Fibroblast of lung (primary cell): ENCODE results near the gene VTCN1. TPM values are rescaled to one million over a fixed set of nuclear protein-coding genes. Genes with fewer than 3 reads are reported as not detected.

Experiments
- DNase-seq, 2 donors: peaks; one replicate each; pipeline versions ENCODE4 v3.0.0 to v3.0.0-alpha.2; 2010; ENCODE audit warnings: low read depth in 2 of 2
- H2AFZ ChIP-seq: 2 replicates; pipeline ENCODE4 v1.5.1; 2012; ENCODE audit warnings: low read length, control low read depth, inconsistent platforms
- H3K27ac ChIP-seq: 2 replicates; pipeline ENCODE4 v1.5.1; 2011; ENCODE audit warnings: low read length, control low read depth; ENCODE audit not compliant: insufficient read depth
- H3K27me3 ChIP-seq: 2 replicates; pipeline ENCODE4 v1.5.1; 2011; ENCODE audit warnings: mild to moderate bottlenecking, low read length; ENCODE audit not compliant: control insufficient read depth, insufficient read depth
- H3K36me3 ChIP-seq: 2 replicates; pipeline ENCODE4 v1.5.1; 2011; ENCODE audit warnings: low read length; ENCODE audit not compliant: control insufficient read depth, insufficient read depth
- H3K4me1 ChIP-seq: 2 replicates; pipeline ENCODE4 v1.5.1; 2011; ENCODE audit warnings: low read length; ENCODE audit not compliant: control insufficient read depth, insufficient read depth; ENCODE audit errors: extremely low read depth
- H3K4me2 ChIP-seq: 2 replicates; pipeline ENCODE4 v1.5.1; 2011; ENCODE audit warnings: low read length, control low read depth; ENCODE audit not compliant: insufficient read depth; ENCODE audit errors: extremely low read depth
- H3K4me3 ChIP-seq, 4 experiments: fragments of 200-600 bp in 1 of 4; sonication (generic) in 1 of 4; replicated peaks in 1 of 4; 2 replicates each; pipeline ENCODE4 v1.5.1; 2011 to 2016; ENCODE audit warnings: low read length in 4 of 4, low read depth in 3 of 4, mild to moderate bottlenecking in 3 of 4, control low read depth in 2 of 4, inconsistent platforms in 1 of 4, mixed read lengths in 1 of 4; ENCODE audit not compliant: insufficient read depth in 1 of 4; ENCODE audit errors: control extremely low read depth in 1 of 4
- H3K79me2 ChIP-seq: 2 replicates; pipeline ENCODE4 v1.5.1; 2012; ENCODE audit warnings: mild to moderate bottlenecking, low read length, inconsistent platforms; ENCODE audit not compliant: control insufficient read depth, insufficient read depth
- H3K9ac ChIP-seq: 2 replicates; pipeline ENCODE4 v1.5.1; 2011; ENCODE audit warnings: mild to moderate bottlenecking, low read length, control low read depth; ENCODE audit not compliant: insufficient read depth
- H3K9me3 ChIP-seq: 2 replicates; pipeline ENCODE4 v1.5.1; 2012; ENCODE audit warnings: low read depth, low read length; ENCODE audit not compliant: control insufficient read depth, insufficient read depth
- H4K20me1 ChIP-seq: 2 replicates; pipeline ENCODE4 v1.5.1; 2011; ENCODE audit warnings: low read length; ENCODE audit not compliant: control insufficient read depth, insufficient read depth; ENCODE audit errors: extremely low read depth
- CTCF ChIP-seq, 2 donors: IDR thresholded peaks in 1 of 2; conservative IDR thresholded peaks in 1 of 2; 1 replicate in 1 of 2; 2 replicates in 1 of 2; pipeline ENCODE4 v1.5.1; 2011 to 2012; ENCODE audit warnings: low read length in 2 of 2, control low read depth in 1 of 2, inconsistent platforms in 1 of 2, low read depth in 1 of 2, mild to moderate bottlenecking in 1 of 2
- EZH2 ChIP-seq: IDR thresholded peaks from 2 replicates; pipeline ENCODE4 v1.5.1; 2012; ENCODE audit warnings: low read length, control low read depth, mild to moderate bottlenecking; ENCODE audit errors: missing control alignments
- polyA plus RNA-seq, 2 donors: library from polyadenylated mRNA; depleted of rRNA in 1 of 2; stranded (reverse) in 1 of 2; unstranded in 1 of 2; fragments of >200 nt; gene quantifications; 2 replicates each; pipeline ENCODE4 v1.2.1, GENCODE V29; 2011 to 2012; ENCODE audit warnings: missing spikeins in 1 of 2
- total RNA-seq: library from RNA; depleted of rRNA; stranded (reverse); fragments of >200 nt; gene quantifications from 2 replicates; pipeline ENCODE4 v1.2.1, GENCODE V29; 2014

Gene VTCN1
- total and polyA plus RNA-seq, 2 donors (not counting 1 experiment from before 2014, with no cell fraction given): 0.03 TPM; not detected in 1

GRCh38 chr1:117150316-117150715 lies 60.4 kb downstream of the VTCN1 start:
- H3K9me3 ChIP-seq: no peaks in the 10 kb centered on the region
- peak in 1 of 2 donors; percentile 61 for DNase-seq
- no peaks in the 10 kb centered on the region for H4K20me1 ChIP-seq
- no peak overlapping the region for H2AFZ ChIP-seq
- H3K27me3 ChIP-seq: no peaks in the 10 kb centered on the region
- H3K9ac ChIP-seq: no peak overlapping the region
- no peaks in the 10 kb centered on the region for H3K79me2 ChIP-seq
- no peaks in the 10 kb centered on the region for H3K36me3 ChIP-seq
- no peak overlapping the region for H3K4me2 ChIP-seq
- no peak overlapping the region for H3K4me3 ChIP-seq
- H3K4me1 ChIP-seq: peaks cover 15% of the 10 kb centered on the region
- TF ChIP-seq CTCF (conservative IDR thresholded peaks at IDR 0.05 in 1 of 2, IDR thresholded peaks at IDR 0.05 in 1 of 2; ENCODE audit: low read depth in 1 of 2, low read length in 2 of 2): no peak
- no peak for TF ChIP-seq EZH2
- H3K27ac ChIP-seq: no peak overlapping the region

GRCh38 chr1:117147856-117148588 lies 62.7 kb downstream of the VTCN1 start:
- Histone ChIP-seq H3K79me2 (no peaks in the 10 kb centered on the region), H3K27ac (no peak overlapping the region), H3K4me2 (no peak overlapping the region), H2AFZ (no peak overlapping the region), H3K4me1 (peaks cover 15% of the 10 kb centered on the region), H3K4me3 (no peak overlapping the region), H3K9ac (no peak overlapping the region), H3K27me3 (no peaks in the 10 kb centered on the region), H4K20me1 (no peaks in the 10 kb centered on the region), H3K36me3 (no peaks in the 10 kb centered on the region), H3K9me3 (no peaks in the 10 kb centered on the region)
- peak; percentile 57 to 81 for DNase-seq
- no peak for TF ChIP-seq CTCF (conservative IDR thresholded peaks at IDR 0.05 in 1 of 2, IDR thresholded peaks at IDR 0.05 in 1 of 2; ENCODE audit: low read depth in 1 of 2, low read length in 2 of 2)
- TF ChIP-seq EZH2: no peak

- Histone ChIP-seq H2AFZ (no peak overlapping the region), H3K4me2 (peak overlapping the region; percentile 54), H3K9ac (no peak overlapping the region)
Observed at GRCh38 chr1:117147341-117147831, 63.3 kb downstream of the VTCN1 start.

More at GRCh38 chr1:117147341-117147831, 63.3 kb downstream of the VTCN1 start:
- no peaks in the 10 kb centered on the region for H3K27me3 ChIP-seq
- H3K27ac ChIP-seq: peak overlapping the region; percentile 5
- no peak overlapping the region for H3K4me3 ChIP-seq
- no peaks in the 10 kb centered on the region for H3K79me2 ChIP-seq
- H3K4me1 ChIP-seq: peaks cover 15% of the 10 kb centered on the region
- no peaks in the 10 kb centered on the region for H3K9me3 ChIP-seq
- H4K20me1 ChIP-seq: no peaks in the 10 kb centered on the region
- no peak for TF ChIP-seq EZH2
- TF ChIP-seq CTCF (conservative IDR thresholded peaks at IDR 0.05 in 1 of 2, IDR thresholded peaks at IDR 0.05 in 1 of 2; ENCODE audit: low read depth in 1 of 2, low read length in 2 of 2): no peak
- H3K36me3 ChIP-seq: no peaks in the 10 kb centered on the region
- DNase-seq: no peak
